HCT116 (cell line): Measurements from ENCODE around the gene TNNT2.

ENCODE experiments used
- CBX3 ChIP-seq: IDR thresholded peaks from 2 replicates; pipeline ENCODE4 v1.6.1; 2012; ENCODE audit warnings: low read depth
- CEBPB ChIP-seq: IDR thresholded peaks from 2 replicates; pipeline ENCODE4 v1.6.1; 2012; ENCODE audit warnings: low read depth
- EZH2 ChIP-seq: fragments of 200-600 bp; sonication (generic); IDR thresholded peaks from 2 replicates; pipeline ENCODE4 v1.6.1; 2017; ENCODE audit warnings: antibody characterized with exemption, mixed run types
- EZH2phosphoT487 ChIP-seq: fragments of 200-600 bp; IDR thresholded peaks from 2 replicates; pipeline ENCODE4 v1.6.1; 2018; ENCODE audit warnings: antibody characterized with exemption, borderline replicate concordance
- POLR2A ChIP-seq: IDR thresholded peaks from 2 replicates; pipeline ENCODE4 v1.7.0; 2011; ENCODE audit warnings: borderline replicate concordance; ENCODE audit not compliant: insufficient read depth, insufficient read length; ENCODE audit errors: extremely low read depth
- POLR2AphosphoS5 ChIP-seq: IDR thresholded peaks from 2 replicates; pipeline ENCODE4 v1.6.1; 2011; ENCODE audit warnings: mild to moderate bottlenecking, low read depth, low read length, moderate library complexity
- YY1 ChIP-seq: IDR thresholded peaks from 2 replicates; pipeline ENCODE4 v1.6.1; 2011; ENCODE audit warnings: low read length, low read depth, moderate library complexity, mild to moderate bottlenecking; ENCODE audit not compliant: insufficient replicate concordance; ENCODE audit errors: extremely low read depth
- ZFX ChIP-seq: fragments of 450-650 bp; IDR thresholded peaks from 2 replicates; pipeline ENCODE4 v1.6.1; 2017
- ZNF274 ChIP-seq: fragments of 200-500 bp; sonication (Bioruptor generic); IDR thresholded peaks from 2 replicates; pipeline ENCODE4 v1.6.1; 2014; ENCODE audit warnings: mild to moderate bottlenecking, low read depth, low read length, inconsistent platforms
- TF ChIP-seq, protein P1 (sequence below), 3 experiments: fragments of 200-600 bp in 1 of 3; sonication (generic) in 1 of 3; IDR thresholded peaks in 2 of 3; conservative IDR thresholded peaks in 1 of 3; 2 replicates each; pipeline ENCODE4 v1.5.1; 2012 to 2017; ENCODE audit warnings: low read depth in 2 of 3, low read length in 2 of 3, antibody characterized with exemption in 1 of 3, borderline replicate concordance in 1 of 3, control low read depth in 1 of 3, mild to moderate bottlenecking in 1 of 3, mixed read lengths in 1 of 3, mixed run types in 1 of 3, moderate library complexity in 1 of 3; ENCODE audit not compliant: insufficient read depth in 1 of 3
- TF ChIP-seq, protein P2 (sequence below): IDR thresholded peaks from 2 replicates; pipeline ENCODE4 v1.6.1; 2012; ENCODE audit warnings: low read depth

GRCh38 chr1:201360901-201361651 is 16.4 kb downstream of the TNNT2 start:
- TF ChIP-seq CEBPB: no peak
- TF ChIP-seq YY1: no peak
- TF ChIP-seq, protein P1, sequence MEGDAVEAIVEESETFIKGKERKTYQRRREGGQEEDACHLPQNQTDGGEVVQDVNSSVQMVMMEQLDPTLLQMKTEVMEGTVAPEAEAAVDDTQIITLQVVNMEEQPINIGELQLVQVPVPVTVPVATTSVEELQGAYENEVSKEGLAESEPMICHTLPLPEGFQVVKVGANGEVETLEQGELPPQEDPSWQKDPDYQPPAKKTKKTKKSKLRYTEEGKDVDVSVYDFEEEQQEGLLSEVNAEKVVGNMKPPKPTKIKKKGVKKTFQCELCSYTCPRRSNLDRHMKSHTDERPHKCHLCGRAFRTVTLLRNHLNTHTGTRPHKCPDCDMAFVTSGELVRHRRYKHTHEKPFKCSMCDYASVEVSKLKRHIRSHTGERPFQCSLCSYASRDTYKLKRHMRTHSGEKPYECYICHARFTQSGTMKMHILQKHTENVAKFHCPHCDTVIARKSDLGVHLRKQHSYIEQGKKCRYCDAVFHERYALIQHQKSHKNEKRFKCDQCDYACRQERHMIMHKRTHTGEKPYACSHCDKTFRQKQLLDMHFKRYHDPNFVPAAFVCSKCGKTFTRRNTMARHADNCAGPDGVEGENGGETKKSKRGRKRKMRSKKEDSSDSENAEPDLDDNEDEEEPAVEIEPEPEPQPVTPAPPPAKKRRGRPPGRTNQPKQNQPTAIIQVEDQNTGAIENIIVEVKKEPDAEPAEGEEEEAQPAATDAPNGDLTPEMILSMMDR (IDR thresholded peaks at IDR 0.05 in 2 of 3, conservative IDR thresholded peaks at IDR 0.05 in 1 of 3; ENCODE audit: borderline replicate concordance in 1 of 3, insufficient read depth in 1 of 3, low read depth in 2 of 3, low read length in 2 of 3): no peak
- no peak for TF ChIP-seq POLR2AphosphoS5
- no peak for TF ChIP-seq ZFX
- no peak for TF ChIP-seq POLR2A
- TF ChIP-seq EZH2: no peak
- TF ChIP-seq EZH2phosphoT487: no peak
- TF ChIP-seq, protein P2, sequence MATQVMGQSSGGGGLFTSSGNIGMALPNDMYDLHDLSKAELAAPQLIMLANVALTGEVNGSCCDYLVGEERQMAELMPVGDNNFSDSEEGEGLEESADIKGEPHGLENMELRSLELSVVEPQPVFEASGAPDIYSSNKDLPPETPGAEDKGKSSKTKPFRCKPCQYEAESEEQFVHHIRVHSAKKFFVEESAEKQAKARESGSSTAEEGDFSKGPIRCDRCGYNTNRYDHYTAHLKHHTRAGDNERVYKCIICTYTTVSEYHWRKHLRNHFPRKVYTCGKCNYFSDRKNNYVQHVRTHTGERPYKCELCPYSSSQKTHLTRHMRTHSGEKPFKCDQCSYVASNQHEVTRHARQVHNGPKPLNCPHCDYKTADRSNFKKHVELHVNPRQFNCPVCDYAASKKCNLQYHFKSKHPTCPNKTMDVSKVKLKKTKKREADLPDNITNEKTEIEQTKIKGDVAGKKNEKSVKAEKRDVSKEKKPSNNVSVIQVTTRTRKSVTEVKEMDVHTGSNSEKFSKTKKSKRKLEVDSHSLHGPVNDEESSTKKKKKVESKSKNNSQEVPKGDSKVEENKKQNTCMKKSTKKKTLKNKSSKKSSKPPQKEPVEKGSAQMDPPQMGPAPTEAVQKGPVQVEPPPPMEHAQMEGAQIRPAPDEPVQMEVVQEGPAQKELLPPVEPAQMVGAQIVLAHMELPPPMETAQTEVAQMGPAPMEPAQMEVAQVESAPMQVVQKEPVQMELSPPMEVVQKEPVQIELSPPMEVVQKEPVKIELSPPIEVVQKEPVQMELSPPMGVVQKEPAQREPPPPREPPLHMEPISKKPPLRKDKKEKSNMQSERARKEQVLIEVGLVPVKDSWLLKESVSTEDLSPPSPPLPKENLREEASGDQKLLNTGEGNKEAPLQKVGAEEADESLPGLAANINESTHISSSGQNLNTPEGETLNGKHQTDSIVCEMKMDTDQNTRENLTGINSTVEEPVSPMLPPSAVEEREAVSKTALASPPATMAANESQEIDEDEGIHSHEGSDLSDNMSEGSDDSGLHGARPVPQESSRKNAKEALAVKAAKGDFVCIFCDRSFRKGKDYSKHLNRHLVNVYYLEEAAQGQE: no peak
- TF ChIP-seq ZNF274: no peak
- no peak for TF ChIP-seq CBX3
